ENCODE data around the gene CEP72. TPM values are rescaled to one million over a fixed set of nuclear protein-coding genes. Genes with fewer than 3 reads are reported as not detected.

The CEP72 gene
- total RNA-seq, 1 donor from 2014 or later: 4.8 TPM

- no peak for TF ChIP-seq CTCF (IDR thresholded peaks at IDR 0.05; ENCODE audit: insufficient read depth, low read length, poor library complexity, severe bottlenecking)
- Histone ChIP-seq H3K27me3 (ENCODE audit: control insufficient read depth, insufficient read depth, low read length) (peaks cover 27% of the 10 kb centered on the region), H3K4me3 (ENCODE audit: low read depth, low read length) (no peak overlapping the region), H3K36me3 (ENCODE audit: control insufficient read depth, insufficient read depth, low read length) (no peaks in the 10 kb centered on the region)
- DNase-seq (ENCODE audit: low read depth): no peak
Observed at GRCh38 chr5:577800-578199, 34.3 kb upstream of the CEP72 start.

- no peak overlapping the region for H3K4me3 ChIP-seq (ENCODE audit: low read depth, low read length)
- H3K27me3 ChIP-seq (ENCODE audit: control insufficient read depth, insufficient read depth, low read length): peaks cover 20% of the 10 kb centered on the region
- H3K36me3 ChIP-seq (ENCODE audit: control insufficient read depth, insufficient read depth, low read length): no peaks in the 10 kb centered on the region
- DNase-seq (ENCODE audit: low read depth): no peak
- no peak for TF ChIP-seq CTCF (IDR thresholded peaks at IDR 0.05; ENCODE audit: insufficient read depth, low read length, poor library complexity, severe bottlenecking)
Observed at GRCh38 chr5:579211-579610, 32.9 kb upstream of the CEP72 start.

GRCh38 chr5:579746-580366 lies 32.3 kb upstream of the CEP72 start:
- H3K36me3 ChIP-seq (ENCODE audit: control insufficient read depth, insufficient read depth, low read length): no peaks in the 10 kb centered on the region
- H3K4me3 ChIP-seq (ENCODE audit: low read depth, low read length): no peak overlapping the region
- H3K27me3 ChIP-seq (ENCODE audit: control insufficient read depth, insufficient read depth, low read length): peaks cover 19% of the 10 kb centered on the region
- no peak for DNase-seq (ENCODE audit: low read depth)
- TF ChIP-seq CTCF (IDR thresholded peaks at IDR 0.05; ENCODE audit: insufficient read depth, low read length, poor library complexity, severe bottlenecking): no peak

- Histone ChIP-seq H3K4me3 (ENCODE audit: low read depth, low read length) (no peak overlapping the region), H3K27me3 (ENCODE audit: control insufficient read depth, insufficient read depth, low read length) (peaks cover 18% of the 10 kb centered on the region), H3K36me3 (ENCODE audit: control insufficient read depth, insufficient read depth, low read length) (no peaks in the 10 kb centered on the region)
- no peak for DNase-seq (ENCODE audit: low read depth)
- TF ChIP-seq CTCF (IDR thresholded peaks at IDR 0.05; ENCODE audit: insufficient read depth, low read length, poor library complexity, severe bottlenecking): no peak
Observed at GRCh38 chr5:580436-580835, 31.7 kb upstream of the CEP72 start.

- no peaks in the 10 kb centered on the region for H3K36me3 ChIP-seq (ENCODE audit: control insufficient read depth, insufficient read depth, low read length)
Observed at GRCh38 chr5:581266-581665, 30.9 kb upstream of the CEP72 start.

More at GRCh38 chr5:581266-581665, 30.9 kb upstream of the CEP72 start:
- H3K4me3 ChIP-seq (ENCODE audit: low read depth, low read length): no peak overlapping the region
- no peak for TF ChIP-seq CTCF (IDR thresholded peaks at IDR 0.05; ENCODE audit: insufficient read depth, low read length, poor library complexity, severe bottlenecking)
- DNase-seq (ENCODE audit: low read depth): no peak
- peaks cover 15% of the 10 kb centered on the region for H3K27me3 ChIP-seq (ENCODE audit: control insufficient read depth, insufficient read depth, low read length)

All from kidney epithelial cell (primary cell).